GM12874 (cell line): ENCODE measurements around the gene MEI4.

Experiments used
- TF ChIP-seq, protein P1 (sequence below): IDR thresholded peaks from 2 replicates; pipeline ENCODE4 v1.5.1; 2011; ENCODE audit warnings: low read depth, mild to moderate bottlenecking, control low read depth, low read length, moderate library complexity; ENCODE audit not compliant: insufficient read depth

Gene MEI4

DNA sequence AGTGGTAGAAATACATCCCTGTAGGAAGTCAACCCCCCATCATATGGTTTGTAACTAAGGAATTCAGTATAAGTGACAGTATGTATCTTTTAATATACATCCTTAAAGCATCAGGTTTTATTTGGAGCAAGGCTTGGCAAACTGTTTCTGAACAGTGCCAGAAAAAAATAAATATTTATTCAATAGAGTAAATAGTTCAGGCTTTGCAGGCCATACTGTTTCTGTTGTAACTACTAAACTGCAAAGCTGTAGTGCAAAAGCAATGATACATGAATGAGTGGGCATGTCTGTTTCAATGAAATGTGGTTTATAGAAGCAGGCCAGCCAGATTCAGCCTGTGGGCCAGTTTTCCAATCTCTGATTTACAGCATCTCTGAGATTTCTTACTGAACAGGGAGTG is 977 bp downstream of the MEI4 start:
- TF ChIP-seq, protein P1, sequence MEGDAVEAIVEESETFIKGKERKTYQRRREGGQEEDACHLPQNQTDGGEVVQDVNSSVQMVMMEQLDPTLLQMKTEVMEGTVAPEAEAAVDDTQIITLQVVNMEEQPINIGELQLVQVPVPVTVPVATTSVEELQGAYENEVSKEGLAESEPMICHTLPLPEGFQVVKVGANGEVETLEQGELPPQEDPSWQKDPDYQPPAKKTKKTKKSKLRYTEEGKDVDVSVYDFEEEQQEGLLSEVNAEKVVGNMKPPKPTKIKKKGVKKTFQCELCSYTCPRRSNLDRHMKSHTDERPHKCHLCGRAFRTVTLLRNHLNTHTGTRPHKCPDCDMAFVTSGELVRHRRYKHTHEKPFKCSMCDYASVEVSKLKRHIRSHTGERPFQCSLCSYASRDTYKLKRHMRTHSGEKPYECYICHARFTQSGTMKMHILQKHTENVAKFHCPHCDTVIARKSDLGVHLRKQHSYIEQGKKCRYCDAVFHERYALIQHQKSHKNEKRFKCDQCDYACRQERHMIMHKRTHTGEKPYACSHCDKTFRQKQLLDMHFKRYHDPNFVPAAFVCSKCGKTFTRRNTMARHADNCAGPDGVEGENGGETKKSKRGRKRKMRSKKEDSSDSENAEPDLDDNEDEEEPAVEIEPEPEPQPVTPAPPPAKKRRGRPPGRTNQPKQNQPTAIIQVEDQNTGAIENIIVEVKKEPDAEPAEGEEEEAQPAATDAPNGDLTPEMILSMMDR = no peak

DNA sequence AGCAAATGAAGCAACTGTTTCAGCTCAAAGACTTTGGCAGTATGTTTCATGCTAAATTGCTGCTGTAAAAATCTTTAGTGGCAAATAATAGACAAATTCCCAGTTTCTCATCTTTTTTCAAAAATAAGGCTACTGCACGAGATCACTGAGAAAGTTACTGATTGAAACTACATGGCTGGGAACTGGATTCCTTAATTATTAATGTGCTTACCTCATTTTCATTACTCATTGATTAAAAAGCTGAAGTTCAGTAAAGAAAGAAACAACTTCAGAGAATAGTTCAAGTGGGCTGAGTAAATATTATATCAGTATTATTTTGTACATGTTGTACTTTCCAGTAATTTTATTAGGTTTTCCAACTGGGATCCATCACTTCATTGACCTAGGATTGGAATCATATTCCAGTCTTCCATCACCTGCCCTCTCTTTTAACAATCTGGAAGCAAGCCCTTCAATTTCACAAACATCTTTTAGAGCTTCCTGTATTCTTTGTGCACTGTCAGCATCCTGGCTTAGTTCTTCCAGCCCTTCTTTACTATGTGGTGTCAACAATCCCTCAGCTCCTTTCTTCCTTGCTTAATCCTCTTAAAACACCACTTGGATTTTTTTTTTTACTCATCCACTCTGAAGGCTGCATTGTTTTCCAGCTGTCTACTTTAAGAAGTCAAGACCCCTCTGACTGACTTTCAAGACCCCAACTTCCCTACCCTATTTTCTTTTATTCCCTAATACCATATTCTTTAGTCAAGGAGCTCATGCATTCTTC is 4.3 kb downstream of the MEI4 start:
- TF ChIP-seq, protein P1 = no peak

DNA sequence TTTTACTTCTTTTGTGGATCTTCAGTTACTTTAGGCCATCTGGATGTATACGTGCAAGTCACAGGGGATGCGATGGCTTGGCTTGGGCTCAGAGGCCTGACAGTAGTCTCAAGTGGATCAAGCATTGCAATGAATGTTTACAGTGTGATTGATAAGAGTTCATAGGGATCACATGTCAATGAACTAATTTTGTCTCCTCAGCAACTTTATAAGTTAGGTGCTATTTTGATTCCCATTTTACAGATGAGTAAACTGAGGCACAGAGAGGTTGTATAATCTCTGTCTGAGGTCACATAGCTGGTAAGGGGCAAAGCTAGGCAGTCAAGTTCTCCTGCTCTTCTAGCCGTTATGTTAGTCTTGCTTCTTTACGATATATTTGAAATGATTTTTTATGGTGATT is 13.5 kb downstream of the MEI4 start:
- TF ChIP-seq, protein P1 = no peak

DNA sequence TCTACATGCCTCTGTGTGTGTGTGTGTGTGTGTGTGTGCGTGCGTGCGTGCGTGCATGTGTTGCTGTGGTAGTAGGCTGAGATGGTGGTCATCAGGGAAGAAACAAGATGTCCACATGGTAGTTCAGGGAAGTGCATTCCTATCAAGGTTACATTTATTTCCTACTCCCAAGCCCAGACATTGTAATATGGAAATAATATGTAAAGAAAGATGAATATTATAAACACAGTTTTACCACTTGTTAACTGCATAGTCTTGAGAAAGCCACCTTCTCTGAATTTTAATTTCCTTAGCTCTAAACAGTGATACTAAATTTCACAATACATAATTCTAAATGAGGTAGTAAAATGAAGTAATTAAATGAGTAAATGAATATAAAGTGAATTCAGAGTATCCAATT is 14.0 kb downstream of the MEI4 start:
- TF ChIP-seq, protein P1 = no peak

DNA sequence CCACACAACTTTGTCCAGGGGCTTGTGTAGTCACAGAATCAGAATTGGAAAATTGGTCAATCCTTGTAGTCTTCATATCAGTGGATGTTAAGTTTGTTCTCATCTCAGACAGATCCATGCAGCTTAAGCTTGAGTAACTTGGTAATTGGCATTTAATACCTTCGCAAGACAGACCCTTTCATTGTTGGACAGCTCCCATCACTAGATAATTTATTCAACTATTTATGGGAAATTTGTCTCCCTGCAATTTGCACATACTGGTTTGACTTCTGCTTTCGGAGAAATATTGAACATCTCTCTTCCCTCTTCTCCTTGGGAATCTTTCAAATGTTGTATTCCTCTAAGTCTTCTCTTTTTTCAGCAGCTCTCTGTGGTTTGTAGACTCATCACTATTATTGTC is 17.1 kb downstream of the MEI4 start:
- TF ChIP-seq, protein P1 = no peak

DNA sequence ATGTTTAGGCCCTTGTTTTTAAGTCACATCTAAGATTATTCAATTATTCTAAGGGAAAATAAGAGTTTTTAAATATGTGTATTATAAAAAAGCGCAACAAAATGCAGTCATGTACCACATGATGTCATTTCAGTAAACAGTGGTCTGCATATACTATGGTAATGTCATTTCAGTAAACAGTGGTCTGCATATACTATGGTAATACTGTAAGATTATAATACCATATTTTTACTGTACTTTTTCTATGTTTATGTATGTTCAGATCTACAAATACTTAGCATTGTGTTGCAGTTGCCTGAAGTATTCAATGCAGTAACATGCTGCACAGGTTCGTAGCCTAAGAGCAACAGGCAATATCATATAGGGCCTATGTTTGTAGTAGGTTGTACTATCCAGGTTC is 21.4 kb downstream of the MEI4 start:
- TF ChIP-seq, protein P1 = no peak

DNA sequence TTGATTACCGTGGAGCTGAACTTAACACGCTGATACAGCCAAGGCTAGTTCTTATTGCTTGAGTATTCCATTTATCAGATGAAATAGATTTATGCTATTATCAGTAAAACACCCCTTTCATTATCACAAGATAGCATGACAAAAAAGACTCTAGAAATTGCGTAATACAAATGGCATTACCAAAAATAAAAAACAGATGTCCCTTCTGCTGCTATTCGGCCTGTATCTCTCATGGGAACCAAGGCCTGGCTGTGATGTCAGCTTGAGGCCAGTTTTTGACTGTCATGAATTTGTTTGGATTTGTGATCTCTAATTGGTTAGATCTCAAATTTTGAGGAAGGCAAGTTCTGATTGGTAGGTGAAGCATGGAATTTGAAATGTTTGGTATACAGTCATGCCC is 25.2 kb downstream of the MEI4 start:
- TF ChIP-seq, protein P1 = no peak
